DMS153 treated with DMSO at 0.1 percent for 48 hours (cell line): ENCODE results near the gene RPL3.

ENCODE experiments used
- DNase-seq: peaks from one replicate; lab custom pipeline; 2025; ENCODE audit not compliant: unreplicated experiment; lab: John Stamatoyannopoulos, UW

RPL3 gene

GRCh38 chr22:39301108-39301507 is 18.3 kb downstream of the RPL3 start:
- no peak for DNase-seq

DNA sequence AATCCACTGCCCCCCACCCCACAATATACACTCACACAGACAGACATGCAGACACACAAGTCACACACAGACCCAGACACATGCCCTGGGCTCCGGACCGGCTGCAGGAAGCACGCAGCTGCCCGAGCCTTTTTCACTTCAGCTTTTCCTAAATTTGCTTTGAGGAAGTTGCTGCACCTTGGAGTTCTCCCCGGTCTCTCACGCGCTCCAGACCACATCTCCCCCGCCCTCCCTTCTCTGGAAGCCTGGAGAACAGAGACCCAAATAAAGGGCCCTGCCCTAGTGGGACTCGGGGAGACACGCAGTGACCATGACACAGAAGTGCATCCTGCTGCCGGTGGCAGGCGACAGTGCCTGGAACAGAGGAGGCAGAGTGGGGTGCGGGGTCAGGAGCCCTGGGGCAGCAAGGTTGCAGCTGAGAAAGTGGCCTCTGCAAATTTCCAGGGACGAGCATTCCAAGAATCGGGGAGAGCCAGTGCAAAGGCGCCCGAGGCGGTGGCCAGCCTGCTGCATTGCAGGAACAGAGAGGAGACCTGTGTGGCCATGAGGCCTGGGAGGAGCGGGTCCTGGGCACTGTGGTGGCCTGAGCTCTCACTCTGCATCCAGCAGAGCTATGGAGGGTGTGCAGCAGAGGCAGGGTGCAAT is 19.1 kb downstream of the RPL3 start:
- DNase-seq: no peak

- no peak for DNase-seq
These were observed 19.6 kb downstream of the RPL3 start for GRCh38 chr22:39299829-39300178.

DNA sequence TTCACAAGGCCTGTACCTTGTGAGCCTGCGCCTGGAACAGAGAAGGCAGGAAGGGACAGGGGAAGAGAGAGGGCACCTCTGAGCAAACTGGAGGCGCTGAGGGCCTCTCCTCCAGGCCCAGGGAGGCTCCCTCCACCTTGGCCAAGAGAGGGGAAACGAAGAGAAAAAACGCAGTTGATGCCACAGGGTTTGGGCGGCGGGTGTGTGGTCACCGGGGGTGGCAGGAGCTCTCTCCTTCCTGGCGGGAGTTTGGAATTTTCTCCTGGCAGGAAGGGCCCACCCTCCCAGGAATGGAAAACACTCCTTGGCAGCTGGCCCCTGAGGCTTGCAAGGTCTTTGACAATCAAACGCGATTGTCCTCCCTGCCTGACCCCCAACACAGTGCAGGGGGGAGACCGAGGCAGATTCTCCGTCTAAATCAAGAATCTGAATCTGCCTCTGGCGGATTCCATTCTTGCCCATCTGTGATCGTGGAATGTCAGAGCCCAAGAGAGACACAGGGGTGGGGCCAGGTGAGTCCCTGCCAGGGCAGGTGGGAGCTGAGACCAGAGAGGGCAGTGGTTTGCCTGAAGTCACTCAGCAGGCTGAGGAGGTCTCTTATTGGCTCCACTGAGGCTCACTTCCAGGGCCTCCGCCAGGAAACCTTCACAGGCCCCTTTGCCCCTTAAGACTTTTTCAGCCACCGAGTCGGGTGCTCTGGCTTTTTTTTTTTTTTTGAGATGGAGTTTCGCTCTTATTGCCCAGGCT is 21.0 kb downstream of the RPL3 start:
- DNase-seq: no peak

DNA sequence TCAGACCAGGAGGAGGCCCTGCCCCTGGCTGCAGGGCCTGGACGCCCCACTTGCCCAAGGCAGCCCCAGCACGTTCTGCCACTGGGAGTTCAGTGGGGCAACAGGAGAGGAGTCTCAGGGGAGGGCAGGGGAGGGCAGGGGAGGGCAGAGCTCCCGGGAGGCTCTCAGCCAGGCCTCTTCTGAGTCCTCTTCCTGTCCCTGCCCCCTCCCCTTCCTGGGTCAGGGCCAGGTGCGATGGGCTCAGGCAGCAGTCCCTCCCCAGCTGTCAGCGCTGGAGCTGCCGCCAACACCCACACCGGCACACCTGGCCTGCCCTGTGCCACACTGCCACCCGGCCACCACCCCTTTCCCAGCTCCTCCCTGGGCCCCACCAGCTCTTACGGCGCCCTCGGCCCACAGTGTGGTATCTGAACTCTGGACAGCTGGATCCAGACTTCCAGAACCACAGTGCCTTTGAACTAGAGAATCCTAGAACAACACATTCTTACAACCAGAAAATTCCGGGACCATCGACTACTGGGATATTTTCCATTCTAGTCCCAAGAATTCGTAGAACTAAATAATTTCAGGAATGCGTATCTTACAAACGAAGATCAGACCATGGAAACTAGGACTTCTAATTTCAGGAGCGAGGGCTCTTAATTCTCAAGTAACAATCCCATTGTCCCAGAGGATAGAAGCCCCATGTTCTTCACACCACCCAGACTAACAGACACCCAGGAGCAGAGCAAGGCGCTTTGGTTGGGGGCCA is 21.8 kb downstream of the RPL3 start:
- peak; percentile 94 for DNase-seq

GRCh38 chr22:39296981-39297489 is 22.4 kb downstream of the RPL3 start:
- no peak for DNase-seq

DNA sequence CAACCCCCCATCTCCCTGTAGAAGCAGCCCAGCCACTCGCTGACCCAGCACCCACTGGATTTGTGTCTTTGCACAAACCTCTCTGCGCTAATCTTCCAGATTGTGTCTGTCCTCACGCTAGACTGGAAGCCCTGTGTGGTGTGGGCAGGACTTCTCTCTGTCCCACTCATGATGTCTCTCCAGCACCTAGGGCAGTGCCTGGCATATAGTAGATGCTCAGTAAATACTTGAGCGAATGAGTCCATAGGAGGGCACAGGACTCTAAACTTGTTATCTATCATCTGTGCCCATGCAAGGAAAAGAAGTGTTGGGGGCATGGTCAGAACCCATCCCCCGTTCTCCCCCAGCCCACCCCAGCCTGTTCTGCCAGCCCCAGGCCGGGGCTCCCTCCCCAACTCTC is 22.9 kb downstream of the RPL3 start:
- DNase-seq: no peak

- DNase-seq: no peak
These were observed 24.6 kb downstream of the RPL3 start for GRCh38 chr22:39294571-39295468.

GRCh38 chr22:39293766-39294368 is 25.6 kb downstream of the RPL3 start:
- DNase-seq: no peak

DNA sequence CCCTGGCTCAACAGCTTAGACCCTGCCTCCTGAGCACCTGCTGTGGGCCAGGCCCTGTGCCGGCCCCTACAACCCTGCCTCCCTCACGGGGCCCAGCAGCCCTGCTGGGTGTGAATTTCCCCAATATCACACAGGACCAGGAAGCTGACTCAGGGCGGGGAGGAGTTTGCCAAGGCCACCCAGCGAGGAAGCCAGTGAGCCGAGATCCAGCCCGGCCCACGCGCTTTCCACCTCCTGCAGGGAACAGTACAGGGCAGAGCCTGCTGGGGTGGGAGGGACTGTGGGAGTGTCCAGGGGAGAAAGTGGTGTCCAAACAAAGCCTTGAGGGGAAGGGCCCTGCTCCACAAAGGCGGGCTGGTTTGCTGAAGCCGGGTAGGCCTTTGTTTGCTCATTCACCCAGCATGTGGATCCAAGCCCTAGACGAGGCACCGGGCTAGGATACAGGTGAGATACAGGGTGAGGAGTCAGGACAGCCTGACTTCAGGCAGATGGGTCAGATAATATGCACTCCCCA is 26.8 kb downstream of the RPL3 start:
- peak; percentile 67 for DNase-seq

GRCh38 chr22:39292031-39292462 is 27.4 kb downstream of the RPL3 start:
- no peak for DNase-seq

DNA sequence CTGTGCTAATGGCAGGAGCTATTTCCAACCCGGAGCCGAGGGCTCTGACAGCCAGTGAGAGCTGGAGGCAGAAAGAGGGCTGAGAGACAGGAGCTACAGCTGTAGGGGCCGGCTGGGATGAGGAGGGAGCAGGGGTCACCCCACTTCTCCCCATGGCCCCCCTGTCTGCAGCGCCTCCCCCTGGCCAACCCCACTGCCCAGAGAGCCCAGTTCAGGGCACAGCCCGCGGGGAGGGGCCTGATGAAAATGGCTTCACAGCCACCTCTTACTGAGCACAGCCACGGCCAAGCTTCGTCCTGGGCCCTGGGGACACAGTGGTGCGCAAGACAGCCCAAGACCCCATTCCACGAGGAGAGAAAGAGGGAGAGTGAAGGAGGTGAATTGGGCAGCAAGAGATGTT is 27.9 kb downstream of the RPL3 start:
- DNase-seq: no peak

DNA sequence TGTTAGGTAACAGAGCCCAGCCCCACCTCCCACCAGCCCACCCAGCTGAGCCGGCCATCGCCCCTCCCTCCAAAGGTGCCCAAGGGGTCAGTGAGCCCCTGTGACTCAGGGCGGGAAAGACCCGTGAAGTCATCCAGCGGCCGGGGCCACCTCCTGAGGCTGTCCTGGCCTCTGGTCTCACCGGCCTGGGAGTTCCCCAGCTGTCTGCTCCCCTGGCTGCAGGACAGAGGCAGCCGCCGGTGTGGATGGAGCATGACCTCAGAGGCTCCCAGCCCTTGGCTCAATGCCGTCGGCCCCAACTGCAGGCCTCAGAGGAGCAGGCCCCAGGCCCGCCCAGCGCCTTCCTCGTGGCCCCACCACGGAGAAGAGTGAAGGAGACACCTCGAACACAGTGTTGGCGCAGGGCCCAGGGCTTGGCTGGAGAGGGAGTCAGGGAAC is 28.7 kb downstream of the RPL3 start:
- DNase-seq: no peak

DNA sequence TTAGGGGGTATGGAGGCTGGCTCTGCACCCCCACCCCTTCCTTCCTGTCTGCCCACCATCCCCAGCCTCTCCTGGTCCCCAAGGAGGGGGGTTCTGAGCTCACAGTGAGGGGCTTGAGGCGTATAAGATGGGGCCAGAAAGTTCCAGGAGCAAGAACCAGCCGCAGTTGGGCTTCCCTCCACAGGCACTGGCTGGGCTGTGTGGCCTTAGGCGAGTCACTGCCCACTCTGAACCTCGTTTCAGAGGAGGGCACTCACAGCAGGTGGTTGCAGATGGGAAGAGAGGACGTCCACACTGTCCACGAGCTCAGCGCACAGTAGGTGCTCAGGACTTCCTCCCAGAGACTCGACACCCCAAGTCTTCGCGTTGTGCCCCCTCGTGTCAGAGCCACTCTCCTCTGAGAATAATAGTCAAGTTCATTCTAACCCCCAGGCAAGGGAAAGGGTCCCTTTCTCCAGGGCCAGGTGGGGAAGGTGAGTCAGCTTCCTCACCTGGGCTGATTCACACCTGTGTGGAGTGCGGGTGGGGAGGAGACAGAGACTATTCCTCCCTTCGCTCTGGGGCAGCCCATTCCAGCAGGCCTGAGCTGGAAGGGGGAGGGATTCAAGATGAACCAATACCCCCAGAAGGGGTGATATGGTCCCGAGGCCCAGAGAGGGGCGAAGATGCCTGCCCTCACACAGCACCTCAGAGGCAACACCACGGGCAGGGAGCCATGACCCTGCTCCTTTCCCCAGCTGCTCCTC is 29.3 kb downstream of the RPL3 start:
- DNase-seq: no peak

- no peak for DNase-seq
These were observed 29.9 kb downstream of the RPL3 start for GRCh38 chr22:39289533-39289932.

DNA sequence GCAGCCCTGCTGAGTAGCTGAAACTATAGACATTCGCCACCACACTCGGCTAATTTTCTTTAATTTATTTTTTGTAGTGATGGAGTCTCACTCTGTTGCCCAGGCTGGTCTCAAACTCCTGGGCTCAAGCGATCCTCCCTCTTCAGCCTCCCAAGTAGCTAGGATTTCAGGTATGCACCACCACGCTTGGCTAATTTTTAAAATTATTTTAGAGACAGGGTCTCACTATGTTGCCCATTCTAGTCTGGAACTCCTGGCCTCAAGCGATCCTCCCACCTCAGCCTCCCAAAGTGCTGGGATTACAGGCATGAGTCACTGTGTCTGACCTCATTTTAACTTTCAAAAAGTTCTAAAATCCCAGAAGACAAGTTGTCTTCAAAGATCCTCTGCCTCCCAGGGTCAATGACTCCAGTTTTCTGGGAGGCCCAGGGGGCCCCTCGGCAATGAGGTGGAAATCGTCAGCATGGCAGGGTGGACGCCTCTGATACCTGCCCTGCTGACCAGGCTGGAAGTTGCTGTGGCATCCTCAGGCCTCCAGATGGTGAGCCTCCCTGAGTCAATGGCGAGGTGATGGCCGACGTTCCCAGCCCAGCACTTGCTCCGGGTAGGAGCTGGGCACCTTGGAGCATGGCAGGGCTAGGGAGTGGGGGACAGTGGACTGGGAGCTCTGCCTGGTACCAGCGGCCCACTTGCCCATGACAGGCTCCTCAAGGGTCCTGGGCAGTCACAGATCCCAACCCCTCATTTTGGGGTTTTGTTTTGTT is 31.1 kb downstream of the RPL3 start:
- no peak for DNase-seq

- no peak for DNase-seq
These were observed 32.2 kb downstream of the RPL3 start for GRCh38 chr22:39287076-39287725.

DNA sequence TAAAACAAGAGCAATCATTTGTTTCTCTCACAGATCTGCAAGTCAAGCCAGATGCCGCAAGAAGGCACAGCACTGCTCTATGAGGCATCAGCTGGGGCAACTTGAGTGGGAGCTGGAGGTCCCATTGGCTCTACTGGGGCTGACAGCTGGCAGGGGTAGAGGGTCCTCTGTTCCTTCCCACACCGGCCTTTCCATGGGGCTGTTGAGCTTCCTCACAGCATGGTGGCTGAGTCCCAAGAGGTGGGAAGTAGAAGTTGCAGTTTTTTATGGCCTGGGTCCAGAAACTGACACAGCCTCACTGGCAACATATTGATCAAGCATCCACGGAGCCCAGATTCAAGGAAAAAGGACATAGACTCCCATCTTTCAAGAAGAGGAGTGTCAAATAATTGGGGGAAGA is 34.4 kb downstream of the RPL3 start:
- no peak for DNase-seq
